Measurements from ENCODE around the gene GABRB1.

DNA sequence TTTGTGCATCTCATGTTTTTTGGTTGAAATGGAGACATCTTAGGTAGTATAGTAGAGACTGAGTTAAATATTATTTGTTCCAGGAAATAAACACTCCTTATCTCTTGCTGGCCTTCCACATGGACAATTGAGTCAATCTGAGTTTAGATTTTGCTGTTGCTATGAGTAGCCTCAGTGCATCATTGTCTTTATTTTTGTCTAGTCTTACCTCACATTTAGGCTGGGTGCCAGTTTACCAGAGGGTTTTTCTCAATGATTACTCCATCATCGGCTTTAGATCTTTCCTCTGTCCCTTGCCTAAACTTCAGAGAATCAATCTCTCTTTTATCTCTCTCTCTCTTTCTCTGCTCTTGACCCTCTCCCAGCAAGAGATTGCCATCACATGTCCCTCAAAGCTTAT is 73.6 kb downstream of the GABRB1 start:
- TF ChIP-seq GATA2 (IDR thresholded peaks at IDR 0.05; ENCODE audit: low read depth, low read length) (no peak), GATA3 (IDR thresholded peaks at IDR 0.05; ENCODE audit: low read depth, low read length) (no peak)
